Left renal cortex interstitium (tissue), 4 donors: ENCODE measurements around the gene SYNGR3. TPM values are rescaled to one million over a fixed set of nuclear protein-coding genes. Genes with fewer than 3 reads are reported as not detected.

Source experiments
- DNase-seq, 4 donors: peaks; one replicate each; pipeline ENCODE4 v3.0.0-alpha.2; 2013; ENCODE audit warnings: low read depth in 4 of 4, low spot score in 2 of 4, missing footprints in 1 of 4
- polyA plus RNA-seq, 4 donors: library from polyadenylated mRNA; unstranded; fragments of 120-200 nt; gene quantifications; one replicate each; pipeline ENCODE4 v1.2.1, GENCODE V29; 2013; ENCODE audit not compliant: insufficient read length in 4 of 4

The SYNGR3 gene
- polyA plus RNA-seq, 4 donors: 1.8 to 2.4 (median 1.9) TPM

DNA sequence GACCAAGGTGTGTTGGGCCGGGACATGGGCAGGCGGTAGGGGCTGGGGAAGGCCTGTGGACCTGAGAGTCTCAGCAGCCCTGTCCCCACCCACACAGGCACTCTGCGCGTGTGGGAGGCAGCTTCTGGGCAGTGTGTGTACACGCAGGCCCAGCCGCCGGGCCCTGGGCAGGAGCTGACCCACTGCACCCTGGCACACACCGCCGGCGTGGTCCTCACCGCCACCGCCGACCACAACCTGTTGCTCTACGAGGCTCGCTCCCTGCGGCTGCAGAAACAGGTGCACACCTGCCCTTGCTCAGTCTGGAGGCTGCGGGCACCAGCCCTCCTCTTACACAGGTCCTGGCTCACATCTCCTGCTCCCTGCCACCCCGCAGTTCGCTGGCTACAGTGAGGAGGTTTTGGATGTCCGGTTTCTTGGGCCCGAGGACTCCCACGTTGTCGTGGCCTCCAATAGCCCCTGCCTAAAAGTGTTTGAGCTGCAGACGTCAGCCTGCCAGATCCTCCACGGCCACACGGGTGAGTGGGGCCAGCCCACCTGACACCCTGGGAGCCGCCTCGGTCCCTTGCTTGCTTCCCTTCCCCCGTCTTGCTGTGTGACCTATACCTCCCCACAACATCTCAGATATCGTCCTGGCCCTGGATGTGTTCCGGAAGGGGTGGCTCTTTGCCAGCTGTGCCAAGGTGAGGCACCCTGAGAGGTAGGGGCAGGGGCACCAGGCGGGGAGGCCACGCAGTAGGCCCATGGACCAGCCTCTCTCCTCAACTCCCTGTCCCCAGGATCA, 14.1 kb upstream of the SYNGR3 start:
- no peak for DNase-seq

DNA sequence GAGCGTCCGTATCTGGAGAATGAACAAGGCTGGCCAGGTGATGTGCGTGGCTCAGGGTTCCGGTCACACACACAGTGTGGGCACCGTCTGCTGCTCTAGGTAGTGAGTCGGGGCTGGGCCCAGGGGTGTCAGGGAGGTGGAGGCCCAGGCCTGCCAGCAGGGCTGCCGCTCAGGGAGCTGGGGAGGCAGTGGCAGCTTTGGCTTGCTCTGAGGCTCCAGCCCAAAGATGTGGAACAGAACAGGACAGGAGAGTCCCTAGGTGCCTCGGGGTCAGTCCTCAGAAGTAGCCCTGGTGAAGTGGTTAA, 13.6 kb upstream of the SYNGR3 start:
- DNase-seq: no peak

DNA sequence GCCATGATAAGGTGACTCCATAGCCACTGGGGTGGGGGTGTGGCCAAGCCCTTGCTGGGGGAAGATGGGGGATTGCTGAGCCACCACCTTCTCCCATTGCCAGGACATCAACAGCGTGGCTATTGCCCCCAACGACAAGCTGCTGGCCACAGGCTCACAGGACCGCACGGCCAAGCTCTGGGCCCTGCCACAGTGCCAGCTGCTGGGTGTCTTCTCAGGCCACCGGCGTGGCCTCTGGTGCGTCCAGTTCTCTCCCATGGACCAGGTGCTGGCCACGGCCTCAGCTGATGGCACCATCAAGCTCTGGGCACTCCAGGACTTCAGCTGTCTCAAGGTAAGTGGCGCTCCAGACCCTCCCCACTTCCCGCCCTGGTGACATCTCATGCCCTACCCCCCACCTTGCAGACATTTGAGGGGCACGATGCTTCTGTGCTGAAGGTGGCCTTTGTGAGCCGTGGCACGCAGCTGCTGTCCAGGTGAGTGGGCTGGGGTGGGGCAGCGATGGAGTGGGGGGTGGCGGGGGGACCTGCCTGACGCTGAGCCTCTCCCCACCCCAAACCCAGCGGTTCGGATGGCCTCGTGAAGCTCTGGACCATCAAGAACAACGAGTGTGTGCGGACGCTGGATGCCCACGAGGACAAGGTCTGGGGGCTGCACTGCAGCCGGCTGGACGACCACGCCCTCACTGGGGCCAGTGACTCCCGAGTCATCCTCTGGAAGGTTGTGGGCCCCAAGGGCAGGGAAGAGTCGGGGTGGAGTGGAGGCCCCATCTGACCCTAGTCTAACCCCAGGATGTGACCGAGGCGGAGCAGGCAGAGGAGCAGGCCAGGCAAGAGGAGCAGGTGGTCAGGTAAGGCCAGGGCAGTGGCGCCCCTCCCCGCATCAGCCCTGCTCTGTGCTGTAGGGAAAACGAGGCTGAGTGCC, 12.6 kb upstream of the SYNGR3 start:
- no peak for DNase-seq

DNA sequence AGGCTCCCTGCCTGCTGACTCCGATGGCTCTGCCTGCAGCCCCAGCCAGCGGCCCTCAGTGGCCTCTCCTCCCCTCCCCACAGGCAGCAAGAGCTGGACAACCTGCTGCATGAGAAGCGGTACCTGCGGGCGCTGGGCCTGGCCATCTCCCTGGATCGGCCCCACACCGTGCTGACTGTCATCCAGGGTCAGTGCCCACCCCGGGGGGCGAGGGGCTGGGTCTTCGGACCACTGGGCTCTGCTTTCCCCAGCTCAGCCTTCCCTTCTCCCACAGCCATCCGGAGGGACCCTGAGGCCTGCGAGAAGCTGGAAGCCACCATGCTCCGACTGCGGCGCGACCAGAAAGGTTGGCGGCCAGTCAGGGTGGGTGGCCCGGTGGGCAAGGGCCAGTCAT, 11.9 kb upstream of the SYNGR3 start:
- DNase-seq: no peak

DNA sequence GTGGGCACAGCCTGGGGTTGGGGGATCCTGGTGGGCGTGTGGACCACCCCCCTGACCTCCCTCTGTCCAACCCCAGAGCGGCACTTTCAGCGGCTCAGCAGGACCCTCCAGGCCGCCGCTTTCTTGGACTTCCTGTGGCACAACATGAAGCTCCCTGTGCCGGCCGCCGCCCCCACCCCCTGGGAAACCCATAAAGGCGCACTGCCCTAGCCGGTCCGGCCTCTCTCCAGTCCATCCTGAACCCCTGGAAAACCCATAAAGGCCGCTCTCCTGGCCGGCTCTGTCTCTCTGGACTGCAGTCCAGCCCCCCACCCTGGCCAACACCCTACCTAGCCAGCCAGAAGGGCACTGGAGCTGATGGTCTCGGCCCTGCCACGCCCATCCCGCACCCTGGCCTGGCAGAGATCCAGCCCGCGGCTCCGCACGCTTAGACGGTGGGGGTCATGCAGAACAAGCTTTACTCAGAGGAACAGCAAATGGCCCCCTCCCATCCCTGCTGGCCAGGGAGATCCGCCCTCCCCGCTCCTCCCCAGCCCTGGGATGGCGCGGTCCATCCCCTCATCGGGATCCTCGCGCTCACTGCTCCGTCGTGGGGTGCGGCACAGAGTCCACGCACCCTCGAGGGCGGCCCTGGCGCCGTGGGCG, 11.2 kb upstream of the SYNGR3 start:
- DNase-seq: no peak

DNA sequence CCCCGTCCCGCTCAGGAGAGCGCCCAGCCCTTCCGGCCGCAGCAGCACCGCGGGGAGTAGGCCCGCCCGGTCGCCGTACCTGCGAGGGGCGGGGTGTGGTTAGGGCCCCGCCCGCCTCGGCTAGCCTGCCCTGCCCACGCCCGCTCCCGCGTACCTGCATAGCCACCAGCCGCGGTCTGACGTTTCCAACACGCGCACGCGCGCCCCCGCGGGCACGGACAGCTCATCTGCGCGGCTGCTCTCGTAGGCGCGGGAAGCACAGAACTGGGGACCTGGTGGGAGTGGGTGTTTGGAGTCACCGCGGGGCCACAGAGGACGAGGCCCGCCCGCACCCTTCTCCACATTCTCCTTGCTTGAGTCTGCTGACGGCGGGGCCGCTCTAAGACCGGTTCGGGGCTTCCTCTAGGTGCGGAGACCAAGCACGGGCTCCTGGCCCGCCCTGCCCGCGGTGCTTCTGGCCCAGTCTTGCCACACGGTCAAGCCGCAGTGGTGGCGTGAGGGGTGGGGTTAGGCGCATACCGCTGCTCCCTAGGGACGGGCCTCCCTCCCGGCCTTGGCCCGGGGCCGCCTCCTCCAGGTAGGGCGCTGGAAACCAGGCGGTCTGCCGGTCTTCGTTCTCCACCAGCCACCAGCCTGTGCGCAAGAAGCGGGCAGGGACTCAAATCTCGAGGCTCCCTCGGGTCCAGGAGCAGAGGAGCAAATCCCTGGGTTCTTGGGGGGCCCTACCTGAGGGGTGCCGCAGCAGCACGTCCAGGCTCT, 10.3 kb upstream of the SYNGR3 start:
- DNase-seq: no peak

DNA sequence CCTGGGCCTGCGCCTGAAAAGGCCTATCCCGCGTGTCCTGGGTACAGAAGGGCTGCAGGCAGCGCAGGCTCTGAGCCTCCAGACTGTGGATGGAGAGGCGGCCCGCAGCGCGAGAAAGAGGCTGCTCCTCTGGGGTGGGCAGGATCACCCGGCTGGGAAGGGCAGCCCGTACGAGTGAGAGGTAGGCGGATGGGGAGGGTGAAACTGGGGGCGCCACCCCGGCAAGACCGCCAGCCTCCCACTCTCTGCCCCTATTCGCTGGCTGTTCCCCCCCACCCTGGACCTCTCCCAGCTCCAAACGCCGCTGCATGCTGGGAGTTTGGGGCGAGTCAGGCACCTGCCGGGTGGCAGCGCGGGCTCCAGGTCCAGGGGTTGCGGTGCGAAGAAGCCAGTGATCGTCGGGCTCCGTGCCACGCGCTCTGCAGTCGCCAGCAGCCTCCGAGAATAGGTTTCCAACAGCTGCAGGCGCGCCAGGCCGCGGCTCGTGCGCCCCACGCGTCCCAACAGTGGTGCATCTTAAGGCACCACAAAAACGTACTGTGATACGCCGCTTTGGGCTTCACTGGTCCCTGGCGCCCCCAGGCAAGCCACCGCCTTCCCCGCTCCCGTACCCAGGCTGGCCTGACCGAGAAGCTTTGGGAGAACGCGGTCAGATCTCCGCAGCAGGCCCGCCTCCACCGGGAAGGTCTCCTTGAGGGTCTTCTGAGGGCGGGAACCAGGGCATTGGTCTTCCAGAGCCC, 9.6 kb upstream of the SYNGR3 start:
- DNase-seq: no peak

DNA sequence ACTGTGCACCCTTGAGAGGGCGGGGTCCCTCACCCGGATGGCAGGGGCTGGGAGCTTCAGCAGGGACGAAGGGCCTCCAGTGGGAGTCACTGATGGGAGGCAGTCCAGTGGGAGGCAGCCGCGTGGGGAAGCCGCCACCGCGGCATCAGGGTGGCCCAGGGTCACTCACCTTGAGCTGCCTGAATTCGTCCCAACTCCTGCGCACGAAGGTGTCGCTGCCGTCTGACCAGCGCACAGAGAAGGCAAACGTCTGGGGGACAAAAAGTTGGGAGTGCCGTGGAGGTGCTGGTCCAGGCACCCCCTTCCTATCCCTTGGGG, 9.0 kb upstream of the SYNGR3 start:
- DNase-seq: no peak

DNA sequence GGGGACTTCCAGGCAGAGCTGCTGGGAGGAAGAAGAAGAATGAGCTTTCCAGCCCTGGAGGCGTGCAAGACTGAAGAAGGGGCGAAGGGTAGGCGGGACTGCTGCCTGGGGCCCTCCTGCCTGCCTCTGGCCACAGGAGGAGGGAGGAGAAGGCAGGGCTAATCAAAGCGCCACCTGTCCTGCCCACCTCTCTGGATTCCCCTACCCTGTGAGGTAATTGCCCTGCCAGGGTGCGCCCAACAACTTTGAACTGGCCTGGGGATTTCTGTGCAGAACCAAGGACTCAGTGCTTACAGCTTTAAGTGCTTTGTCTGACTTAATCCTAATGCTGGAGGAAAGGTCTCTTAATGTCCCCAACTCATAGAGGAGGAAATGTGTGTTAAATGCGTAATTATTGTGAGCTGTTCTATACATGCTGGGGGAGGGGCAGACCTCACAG, 8.4 kb upstream of the SYNGR3 start, which contains the start of gene NOXO1:
Gene NOXO1 (minus strand): TSS at position 72 of the 439 bp plus-strand sequence. CDS start 290 bp downstream, outside the sequence.
- no peak for DNase-seq

DNA sequence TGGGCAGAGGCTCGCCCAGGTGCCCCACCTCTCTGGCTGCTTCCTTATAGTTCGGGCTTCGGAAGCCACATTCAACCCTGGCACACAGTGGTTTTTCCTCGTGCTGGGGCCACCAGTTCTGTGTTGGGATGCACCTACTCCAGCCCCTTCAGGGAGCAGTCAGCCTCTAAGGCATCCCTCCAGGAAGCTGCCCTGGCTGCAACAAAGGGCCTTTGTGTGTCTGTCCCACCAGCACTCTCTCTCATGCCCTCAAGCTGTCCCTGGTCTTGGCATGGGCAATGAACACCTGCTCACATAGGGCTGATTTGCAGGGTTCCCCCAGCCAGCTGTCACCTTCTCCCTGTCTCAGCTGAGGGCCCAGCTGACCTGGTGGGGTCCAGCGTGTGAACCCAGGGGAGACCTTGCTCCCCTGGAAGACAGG, 7.7 kb upstream of the SYNGR3 start:
- no peak for DNase-seq

DNA sequence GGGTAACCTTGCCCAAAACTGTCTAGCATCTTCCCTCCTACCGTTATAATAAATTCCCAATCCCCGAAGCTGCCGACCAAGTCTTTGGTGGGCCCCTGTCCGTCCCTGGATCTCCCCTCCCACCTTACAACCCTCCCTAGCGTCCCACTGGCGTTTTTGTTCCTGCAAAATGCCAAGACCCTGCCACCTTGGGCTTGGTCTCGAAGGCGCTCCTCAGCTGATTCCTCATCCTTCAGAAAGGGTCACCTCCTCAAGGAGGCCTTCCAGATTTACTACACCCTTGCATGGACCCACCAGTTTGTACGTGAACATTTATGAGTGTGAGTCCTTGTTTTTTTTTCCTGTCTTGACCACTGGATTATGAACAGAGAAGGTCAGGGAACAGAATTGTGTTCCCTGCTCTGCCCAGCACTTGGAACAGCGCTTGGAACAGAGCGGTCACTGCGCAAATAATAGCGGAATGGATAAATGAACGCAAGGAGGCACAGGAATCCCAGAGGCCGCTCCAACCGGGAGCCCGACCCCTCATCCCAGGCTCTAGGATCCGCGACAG, 6.7 kb upstream of the SYNGR3 start:
- DNase-seq: no peak

DNA sequence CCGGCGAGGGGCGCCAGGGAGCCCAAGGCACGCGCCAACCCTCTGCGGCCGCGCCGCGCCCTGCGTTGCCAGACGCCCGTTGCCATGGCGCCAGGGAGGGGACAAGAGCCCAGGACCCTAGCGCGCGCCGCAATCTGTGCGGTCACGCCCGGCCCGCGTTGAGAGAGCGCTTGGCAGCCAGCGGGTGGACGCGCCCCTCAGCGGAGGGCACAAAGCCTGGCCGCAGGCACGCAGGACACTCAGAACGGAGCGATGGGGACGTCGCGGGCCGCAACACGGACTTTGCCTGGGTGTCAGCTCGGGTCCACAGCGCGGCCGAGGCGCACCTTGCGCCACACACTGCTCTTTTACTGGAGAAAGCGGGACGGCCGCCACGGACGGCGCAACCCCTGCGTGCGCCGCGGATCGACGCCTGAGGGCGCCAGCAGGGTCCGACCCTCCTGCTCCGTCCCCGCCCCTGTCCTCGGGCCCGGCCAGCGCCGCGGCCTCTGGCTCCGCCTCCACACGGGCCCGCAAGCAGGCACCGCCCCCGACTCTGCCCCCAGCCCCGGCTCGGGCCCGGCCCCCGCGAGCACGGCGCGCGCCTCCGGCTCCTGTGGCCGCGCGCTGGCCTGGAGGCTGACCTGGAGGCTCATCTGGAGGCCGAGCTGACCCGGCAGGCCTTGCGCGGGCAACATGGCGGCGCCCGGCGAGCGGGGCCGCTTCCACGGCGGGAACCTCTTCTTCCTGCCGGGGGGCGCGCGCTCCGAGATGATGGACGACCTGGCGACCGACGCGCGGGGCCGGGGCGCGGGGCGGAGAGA, 6.0 kb upstream of the SYNGR3 start, which contains the start of gene GFER:
Gene GFER (plus strand): TSS at position 650 of the 803 bp plus-strand sequence. CDS start 26 bp downstream, at position 676.
- peak in 3 of 4 donors; percentile 78 to 86 (median 79) for DNase-seq

DNA sequence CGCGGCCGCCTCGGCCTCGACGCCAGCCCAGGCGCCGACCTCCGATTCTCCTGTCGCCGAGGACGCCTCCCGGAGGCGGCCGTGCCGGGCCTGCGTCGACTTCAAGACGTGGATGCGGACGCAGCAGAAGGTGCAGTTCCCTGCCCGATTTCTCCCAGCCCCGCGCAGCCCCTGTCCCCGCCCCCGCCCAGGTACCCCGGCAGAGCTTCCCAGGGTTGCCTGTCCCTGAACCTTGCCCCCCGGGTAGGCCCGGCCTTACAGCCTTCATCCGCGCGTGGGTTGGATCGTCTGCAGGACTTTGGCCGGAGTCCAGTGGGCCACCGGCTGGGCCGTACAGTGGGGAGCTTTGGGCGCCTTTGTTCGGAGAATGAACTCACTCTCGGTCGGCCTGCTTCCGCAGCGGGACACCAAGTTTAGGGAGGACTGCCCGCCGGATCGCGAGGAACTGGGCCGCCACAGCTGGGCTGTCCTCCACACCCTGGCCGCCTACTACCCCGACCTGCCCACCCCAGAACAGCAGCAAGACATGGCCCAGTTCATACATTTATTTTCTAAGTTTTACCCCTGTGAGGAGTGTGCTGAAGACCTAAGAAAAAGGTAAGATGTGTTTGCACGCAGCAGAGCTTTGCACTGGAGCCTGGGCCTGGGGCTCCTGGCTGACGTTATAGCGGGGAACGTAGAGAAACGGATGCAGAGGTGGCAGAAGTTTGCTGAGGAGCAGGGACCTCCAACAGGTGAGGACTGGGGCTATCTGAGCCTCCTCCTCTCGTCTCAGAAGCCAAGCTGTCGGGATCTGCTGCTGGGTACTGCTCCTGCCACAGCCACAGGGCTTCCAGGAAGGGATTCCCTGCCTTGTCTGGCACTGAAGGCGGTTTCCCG, 5.2 kb upstream of the SYNGR3 start:
- DNase-seq: no peak

DNA sequence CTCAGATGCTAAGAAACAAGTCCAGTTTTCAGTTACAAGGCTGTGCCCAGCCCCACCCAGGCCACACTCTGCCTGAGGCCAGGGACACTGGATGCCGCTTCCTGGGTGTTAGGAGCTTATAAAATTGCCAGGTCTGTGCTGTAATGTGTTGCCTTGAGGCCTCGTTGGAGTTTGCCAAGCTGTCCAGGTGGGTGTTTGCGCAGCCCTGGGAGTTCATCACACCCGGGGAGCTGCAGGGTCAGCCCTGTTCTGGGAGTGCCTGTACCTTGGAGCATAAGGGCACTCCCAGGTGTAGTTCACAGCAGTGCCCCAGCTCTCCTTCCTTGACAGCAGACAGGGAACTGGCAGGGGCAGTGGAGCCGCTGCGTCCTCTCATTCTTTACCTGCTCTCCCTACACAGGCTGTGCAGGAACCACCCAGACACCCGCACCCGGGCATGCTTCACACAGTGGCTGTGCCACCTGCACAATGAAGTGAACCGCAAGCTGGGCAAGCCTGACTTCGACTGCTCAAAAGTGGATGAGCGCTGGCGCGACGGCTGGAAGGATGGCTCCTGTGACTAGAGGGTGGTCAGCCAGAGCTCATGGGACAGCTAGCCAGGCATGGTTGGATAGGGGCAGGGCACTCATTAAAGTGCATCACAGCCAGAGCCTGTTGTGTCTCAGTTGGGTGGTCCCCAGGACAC, 4.2 kb upstream of the SYNGR3 start:
- no peak for DNase-seq

DNA sequence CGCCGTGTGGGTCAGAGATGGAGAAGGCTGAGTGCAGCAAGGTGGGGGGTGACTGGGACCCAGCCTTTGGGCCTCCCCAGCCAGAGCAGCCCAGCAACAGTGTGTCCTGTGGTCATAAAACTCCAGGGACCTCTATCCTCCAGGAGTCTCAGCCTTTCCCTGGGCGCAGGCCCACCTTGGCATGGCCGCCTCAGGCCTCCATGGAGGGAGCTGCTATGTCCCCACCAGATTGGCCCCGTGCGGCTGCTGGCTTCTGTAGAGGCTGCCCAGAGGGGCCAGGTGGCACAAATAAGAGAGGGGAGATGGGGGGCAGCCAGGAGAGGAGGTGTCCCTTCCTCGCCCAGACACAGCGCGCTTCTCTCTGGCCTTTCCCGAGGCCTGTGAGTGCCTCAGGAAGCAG, 2.6 kb upstream of the SYNGR3 start:
- no peak for DNase-seq

DNA sequence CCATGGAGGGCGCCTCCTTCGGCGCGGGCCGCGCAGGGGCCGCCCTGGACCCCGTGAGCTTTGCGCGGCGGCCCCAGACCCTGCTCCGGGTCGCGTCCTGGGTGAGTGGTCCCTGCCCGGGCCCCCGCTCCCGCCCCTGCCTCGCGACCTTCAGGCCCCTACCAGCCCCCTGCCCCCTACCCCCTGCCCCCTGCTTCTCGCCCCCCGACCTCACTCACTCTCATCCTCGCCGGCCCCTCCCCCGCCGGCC, 256 bp downstream of the SYNGR3 start:
- DNase-seq: no peak

DNA sequence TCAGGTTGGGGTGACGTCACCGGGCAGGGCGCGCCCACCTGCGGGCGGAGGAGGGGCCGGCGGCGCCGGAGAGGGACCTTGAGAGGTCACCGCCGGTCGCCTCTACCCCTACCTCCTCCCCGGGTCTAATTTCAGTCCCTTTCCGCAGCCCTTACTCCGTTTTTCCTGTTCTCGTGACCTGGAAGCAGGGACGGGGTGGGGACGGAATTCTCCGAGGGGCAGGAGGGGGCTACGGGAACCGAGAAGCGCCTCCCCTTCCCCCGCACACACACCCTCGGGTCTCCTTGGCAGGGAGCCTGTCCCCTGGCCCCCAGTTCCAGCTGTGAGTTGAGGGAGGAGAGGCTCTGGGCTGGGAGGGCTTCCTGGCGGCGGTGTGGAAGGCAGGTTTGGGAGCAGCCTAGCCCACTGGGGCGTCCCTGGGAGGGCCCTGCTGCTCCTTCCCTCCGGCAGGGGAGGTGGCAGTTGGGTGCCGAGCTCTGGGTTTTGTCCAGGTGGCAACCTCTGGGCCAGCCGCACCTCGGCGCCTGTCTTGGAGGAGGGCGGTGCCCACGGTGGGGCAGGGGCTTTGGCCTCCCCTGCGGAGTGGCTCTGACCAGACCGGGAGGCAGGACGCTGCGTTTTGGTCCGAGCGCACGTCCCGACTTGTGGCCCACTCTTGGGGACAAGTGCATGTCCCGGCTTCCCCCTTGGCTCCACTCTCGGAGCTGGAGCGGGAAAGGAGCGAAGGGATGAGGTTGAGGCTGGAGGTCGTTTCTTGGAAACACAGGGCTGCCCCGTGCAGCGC, 773 bp downstream of the SYNGR3 start:
- no peak for DNase-seq
